Endothelial cell of umbilical vein (primary cell): ENCODE data around the gene LAMA5. TPM values are rescaled to one million over a fixed set of nuclear protein-coding genes. Genes with fewer than 3 reads are reported as not detected.

ENCODE experiments used
- BruUV-seq: library from RNA; stranded (reverse); fragments of 400-500 nt; replicated peaks from 2 replicates; lab custom pipeline; 2021; lab: Mats Ljungman, UMichigan
- CTCF ChIA-PET: fragments of 300-600, 350-600 bp; sonication (Branson Sonifier 250); formaldehyde crosslinking; loops from one replicate; lab custom pipeline; 2021; ENCODE audit warnings: antibody characterized with exemption, inconsistent platforms; lab: Charles Lee
- POLR2A ChIA-PET: fragments of 300-600, 350-600 bp; sonication (Branson Sonifier 250); formaldehyde crosslinking; loops from one replicate; lab custom pipeline; 2021; ENCODE audit warnings: antibody characterized with exemption, inconsistent platforms; lab: Charles Lee
- DNase-seq: peaks from one replicate; pipeline ENCODE4 v3.0.0-alpha.2; 2011; ENCODE audit warnings: low read depth, low spot score
- FAIRE-seq: peaks from 2 replicates; lab custom pipeline; 2011; peaks lifted over from hg19 to GRCh38; lab: Jason Lieb, UNC
- H2AFZ ChIP-seq: 2 replicates; pipeline ENCODE4 v1.6.0; 2012; ENCODE audit warnings: low read depth, low read length, control low read depth, inconsistent platforms
- H3K27ac ChIP-seq: 2 replicates; pipeline ENCODE4 v1.5.1; 2011; ENCODE audit warnings: low read depth, mild to moderate bottlenecking, control low read depth, low read length, moderate library complexity; ENCODE audit not compliant: insufficient read depth
- H3K27me3 ChIP-seq, 2 experiments: 2 replicates each; pipeline versions ENCODE4 v1.6.0 to v1.6.1; 2011; ENCODE audit warnings: low read length in 2 of 2, mixed read lengths in 1 of 2; ENCODE audit not compliant: control insufficient read depth in 2 of 2, insufficient read depth in 2 of 2
- H3K36me3 ChIP-seq, 2 experiments: 2 replicates in 1 of 2; 3 replicates in 1 of 2; pipeline ENCODE4 v1.5.1; 2011; ENCODE audit warnings: low read length in 2 of 2, mild to moderate bottlenecking in 1 of 2, moderate library complexity in 1 of 2; ENCODE audit not compliant: control insufficient read depth in 2 of 2, insufficient read depth in 2 of 2; ENCODE audit errors: extremely low read depth in 1 of 2
- H3K4me1 ChIP-seq: 3 replicates; pipeline ENCODE4 v1.5.1; 2011; ENCODE audit warnings: mild to moderate bottlenecking, low read length; ENCODE audit not compliant: control insufficient read depth, insufficient read depth; ENCODE audit errors: extremely low read depth
- H3K4me2 ChIP-seq: 2 replicates; pipeline ENCODE4 v1.6.1; 2011; ENCODE audit warnings: low read length, control low read depth, mixed read lengths; ENCODE audit not compliant: insufficient read depth
- H3K4me3 ChIP-seq, 3 experiments: fragments of 200-600 bp in 1 of 3; sonication (generic), shearing (Covaris generic) in 1 of 3; replicated peaks in 1 of 3; 2 replicates each; pipeline ENCODE4 v1.5.1; 2011 to 2016; ENCODE audit warnings: control low read depth in 3 of 3, low read length in 3 of 3, mild to moderate bottlenecking in 2 of 3, inconsistent platforms in 1 of 3, low read depth in 1 of 3, moderate library complexity in 1 of 3; ENCODE audit not compliant: insufficient read depth in 1 of 3
- H3K79me2 ChIP-seq: 2 replicates; pipeline ENCODE4 v1.6.0; 2012; ENCODE audit warnings: low read length, inconsistent platforms; ENCODE audit not compliant: control insufficient read depth, insufficient read depth
- H3K9ac ChIP-seq: replicated peaks from 2 replicates; pipeline ENCODE3; 2011; ENCODE audit warnings: low read length, control low read depth; ENCODE audit not compliant: insufficient read depth; ENCODE audit errors: extremely low read depth
- H3K9me1 ChIP-seq: replicated peaks from 3 replicates; pipeline ENCODE4 v1.6.0; 2011; ENCODE audit warnings: mild to moderate bottlenecking, low read length; ENCODE audit not compliant: control insufficient read depth, insufficient read depth; ENCODE audit errors: extremely low read depth
- H3K9me3 ChIP-seq: replicated peaks from 2 replicates; pipeline ENCODE4 v1.5.1; 2012; ENCODE audit warnings: low read length, inconsistent platforms; ENCODE audit not compliant: control insufficient read depth, insufficient read depth
- H4K20me1 ChIP-seq: replicated peaks from 2 replicates; pipeline ENCODE3; 2011; ENCODE audit warnings: mild to moderate bottlenecking, low read length; ENCODE audit not compliant: control insufficient read depth, insufficient read depth; ENCODE audit errors: extremely low read depth
- EZH2 ChIP-seq: IDR thresholded peaks from 2 replicates; pipeline ENCODE4 v1.6.1; 2012; ENCODE audit warnings: borderline replicate concordance, low read depth, mild to moderate bottlenecking, moderate library complexity, low read length, inconsistent platforms; ENCODE audit not compliant: severe bottlenecking
- FOS ChIP-seq: IDR thresholded peaks from 2 replicates; pipeline ENCODE4 v1.6.1; 2011; ENCODE audit warnings: mild to moderate bottlenecking, low read length, moderate library complexity, borderline replicate concordance; ENCODE audit not compliant: insufficient read depth
- GATA2 ChIP-seq: IDR thresholded peaks from 2 replicates; pipeline ENCODE4 v1.7.0; 2011; ENCODE audit warnings: low read depth, mild to moderate bottlenecking, moderate library complexity, mixed read lengths, low read length; ENCODE audit not compliant: insufficient read length, insufficient read depth
- JUN ChIP-seq: IDR thresholded peaks from 2 replicates; pipeline ENCODE4 v1.6.1; 2011; ENCODE audit warnings: borderline replicate concordance, low read depth; ENCODE audit not compliant: insufficient read length, insufficient read depth
- MYC ChIP-seq: IDR thresholded peaks from one replicate; pipeline ENCODE4 v1.6.1; 2011; ENCODE audit warnings: mild to moderate bottlenecking, low read depth, low read length
- POLR2A ChIP-seq: IDR thresholded peaks from 2 replicates; pipeline ENCODE4 v1.6.1; 2012; ENCODE audit warnings: low read depth, mild to moderate bottlenecking, control low read depth, low read length
- POLR2AphosphoS5 ChIP-seq: IDR thresholded peaks from 2 replicates; pipeline ENCODE4 v1.6.1; 2012; ENCODE audit warnings: low read depth, mild to moderate bottlenecking, control low read depth, low read length, moderate library complexity; ENCODE audit not compliant: insufficient read depth
- dilution Hi-C: fragments of 300-500 bp; cut with MboI; formaldehyde crosslinking; loops from one replicate; pipeline ENCODE4 v1.15.0; 2019; ENCODE audit warnings: low sequenced_read_pairs; ENCODE audit not compliant: extremely low pct_ligation_motif_present
- intact Hi-C: fragments of 100-400 bp; cut with micrococcal nuclease; formaldehyde crosslinking; loops from one replicate; pipeline ENCODE4 v1.10.0; 2022
- polyA plus RNA-seq, 4 experiments: library from polyadenylated mRNA; depleted of rRNA in 3 of 4; stranded (reverse) in 3 of 4; unstranded in 1 of 4; fragments of >200 nt; gene quantifications; 2 replicates each; pipeline versions ENCODE4 v1.2.1 to v1.2.3, GENCODE V29; 2011 to 2012; ENCODE audit warnings: missing spikeins in 1 of 4
- total RNA-seq: library from RNA; stranded (reverse); gene quantifications from 2 replicates; pipeline ENCODE4 v1.2.3, GENCODE V29; 2021
- TF ChIP-seq, protein P1 (sequence below), 2 donors: IDR thresholded peaks; 1 replicate in 1 of 2; 2 replicates in 1 of 2; pipeline ENCODE4 v1.5.1; 2011; ENCODE audit warnings: low read length in 2 of 2, mild to moderate bottlenecking in 2 of 2, moderate library complexity in 2 of 2, control low read depth in 1 of 2, inconsistent platforms in 1 of 2, low read depth in 1 of 2; ENCODE audit not compliant: insufficient read depth in 1 of 2; ENCODE audit errors: extremely low read depth in 1 of 2
- TF ChIP-seq, protein P2 (sequence below): IDR thresholded peaks from 2 replicates; pipeline ENCODE4 v1.6.1; 2011; ENCODE audit not compliant: insufficient read depth, insufficient read length

The LAMA5 gene
- total and polyA plus RNA-seq, 2 donors (not counting 3 experiments of a cell fraction or from before 2014, with no cell fraction given): 24.0 to 145 TPM

DNA sequence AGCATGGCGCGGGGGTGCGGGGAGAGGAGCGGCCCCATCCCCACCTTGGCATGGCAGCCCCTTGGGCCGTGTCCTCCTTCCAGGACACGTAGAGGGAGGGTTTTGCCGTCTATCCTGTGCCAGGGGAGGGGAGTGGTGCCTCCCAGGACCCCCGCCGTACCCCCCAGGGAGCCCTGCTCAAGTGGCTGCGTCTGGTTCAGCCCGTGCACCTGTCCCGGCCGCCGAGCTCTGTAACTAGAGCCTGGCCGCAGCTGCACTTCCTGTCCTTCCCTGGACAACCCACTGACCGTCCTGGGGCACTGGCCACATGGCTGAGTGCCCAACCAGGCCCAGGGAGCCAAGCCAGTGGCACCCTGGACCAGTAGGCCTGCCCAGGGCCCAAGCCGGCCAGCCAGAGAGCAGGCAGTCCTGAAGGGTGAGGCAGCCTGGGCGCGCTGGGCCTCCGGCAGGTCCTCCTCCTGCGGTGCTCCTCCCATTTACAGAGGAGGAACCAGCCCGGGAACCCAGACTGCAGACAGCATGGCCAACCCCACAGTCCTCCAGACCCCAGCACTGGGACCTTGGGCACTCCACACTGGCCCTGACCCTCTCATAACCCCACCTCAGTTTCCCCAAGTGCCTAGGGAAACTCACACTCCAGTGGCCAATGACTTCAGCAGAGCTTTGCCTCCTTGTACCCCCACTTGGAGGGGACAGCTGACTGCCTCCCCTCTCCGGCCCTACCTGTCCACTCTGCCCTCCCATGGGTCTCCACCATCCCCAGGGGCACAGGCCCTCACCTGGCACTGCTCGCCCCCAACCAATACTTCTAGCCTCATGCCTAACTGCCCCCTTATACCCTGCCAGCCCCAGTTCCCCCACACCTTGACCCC is 8.7 kb downstream of the LAMA5 start:
- Histone ChIP-seq H3K4me1 (peaks cover 59% of the 10 kb centered on the region), H2AFZ (no peak overlapping the region), H3K36me3 (no peaks in the 10 kb centered on the region), H4K20me1 (no peaks in the 10 kb centered on the region), H3K27ac (peak overlapping the region; percentile 89), H3K4me3 (no peak overlapping the region), H3K9me1 (no peaks in the 10 kb centered on the region), H3K27me3 (no peaks in the 10 kb centered on the region), H3K9me3 (no peaks in the 10 kb centered on the region), H3K4me2 (peak overlapping the region; percentile 1), H3K9ac (peak overlapping the region; percentile 53), H3K79me2 (peaks cover 68% of the 10 kb centered on the region)
- intact Hi-C loops: loop anchor here (1.0 to 5.0 kb wide), 4 partner anchors 24 to 436 kb away; partner anchors contain the start of gene ADRM1
- TF ChIP-seq POLR2AphosphoS5: peak; percentile 49
- peak; percentile 34 for TF ChIP-seq POLR2A
- no peak for TF ChIP-seq FOS
- CTCF ChIA-PET: interaction anchor here (1.7 to 5.0 kb wide), 4 partner anchors 10 to 56 kb away, joined by 3 to 50 read pairs (median 20); partner anchors contain the start of gene LAMA5
- DNase-seq (peak; percentile 65), FAIRE-seq (peak; percentile 77)
- dilution Hi-C loops: no loop called here
- no TSS peak for BruUV-seq
- POLR2A ChIA-PET: interaction anchor here (1.0 to 1.2 kb wide), 2 partner anchors 28 to 53 kb away, joined by 3 to 8 read pairs; partner anchors contain the start of gene RPS21

DNA sequence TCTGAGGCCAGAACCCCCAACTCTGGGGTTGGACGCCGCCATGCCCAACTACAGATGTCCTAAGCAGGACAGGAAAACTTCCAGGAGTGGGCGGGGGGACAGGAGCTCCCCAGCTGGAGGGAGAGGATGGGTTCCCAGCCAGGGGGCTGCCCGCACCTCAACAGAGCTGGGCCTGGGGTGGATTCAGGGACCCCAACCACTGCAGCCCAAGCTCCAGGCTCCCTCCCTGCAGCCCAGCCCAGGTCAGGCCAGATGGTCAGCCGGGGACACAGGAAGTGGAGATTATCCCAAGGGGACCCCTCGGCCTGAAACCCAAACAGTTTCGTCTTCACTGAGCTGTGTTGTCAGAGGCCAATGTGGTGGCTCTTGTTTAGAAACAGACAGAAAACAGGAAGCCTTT is 9.4 kb downstream of the LAMA5 start:
- POLR2A ChIA-PET: interaction anchor here (1.0 kb wide), 1 partner anchor 29 kb away, joined by 8 read pairs; the partner anchor contains the start of gene RPS21
- BruUV-seq: no TSS peak
- intact Hi-C loops (loop anchor here (1.0 to 5.0 kb wide), 4 partner anchors 8 to 48 kb away; no protein-coding TSS in a partner anchor), dilution Hi-C loops (no loop called here)
- Histone ChIP-seq H3K9me1 (no peaks in the 10 kb centered on the region), H3K4me2 (peak overlapping the region; percentile 7), H3K4me1 (peaks cover 53% of the 10 kb centered on the region), H3K36me3 (no peaks in the 10 kb centered on the region), H3K79me2 (peaks cover 67% of the 10 kb centered on the region), H3K4me3 (no peak overlapping the region), H3K9me3 (no peaks in the 10 kb centered on the region), H3K27me3 (no peaks in the 10 kb centered on the region), H2AFZ (no peak overlapping the region), H3K9ac (peak overlapping the region; percentile 8), H4K20me1 (no peaks in the 10 kb centered on the region), H3K27ac (peak overlapping the region; percentile 89)
- TF ChIP-seq GATA2: no peak
- no peak for TF ChIP-seq JUN
- TF ChIP-seq MYC: no peak
- TF ChIP-seq, protein P1, sequence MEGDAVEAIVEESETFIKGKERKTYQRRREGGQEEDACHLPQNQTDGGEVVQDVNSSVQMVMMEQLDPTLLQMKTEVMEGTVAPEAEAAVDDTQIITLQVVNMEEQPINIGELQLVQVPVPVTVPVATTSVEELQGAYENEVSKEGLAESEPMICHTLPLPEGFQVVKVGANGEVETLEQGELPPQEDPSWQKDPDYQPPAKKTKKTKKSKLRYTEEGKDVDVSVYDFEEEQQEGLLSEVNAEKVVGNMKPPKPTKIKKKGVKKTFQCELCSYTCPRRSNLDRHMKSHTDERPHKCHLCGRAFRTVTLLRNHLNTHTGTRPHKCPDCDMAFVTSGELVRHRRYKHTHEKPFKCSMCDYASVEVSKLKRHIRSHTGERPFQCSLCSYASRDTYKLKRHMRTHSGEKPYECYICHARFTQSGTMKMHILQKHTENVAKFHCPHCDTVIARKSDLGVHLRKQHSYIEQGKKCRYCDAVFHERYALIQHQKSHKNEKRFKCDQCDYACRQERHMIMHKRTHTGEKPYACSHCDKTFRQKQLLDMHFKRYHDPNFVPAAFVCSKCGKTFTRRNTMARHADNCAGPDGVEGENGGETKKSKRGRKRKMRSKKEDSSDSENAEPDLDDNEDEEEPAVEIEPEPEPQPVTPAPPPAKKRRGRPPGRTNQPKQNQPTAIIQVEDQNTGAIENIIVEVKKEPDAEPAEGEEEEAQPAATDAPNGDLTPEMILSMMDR (IDR thresholded peaks at IDR 0.05; ENCODE audit: extremely low read depth in 1 of 2, insufficient read depth in 1 of 2, low read depth in 1 of 2, low read length in 2 of 2): no peak
- no peak for TF ChIP-seq EZH2
- TF ChIP-seq, protein P2, sequence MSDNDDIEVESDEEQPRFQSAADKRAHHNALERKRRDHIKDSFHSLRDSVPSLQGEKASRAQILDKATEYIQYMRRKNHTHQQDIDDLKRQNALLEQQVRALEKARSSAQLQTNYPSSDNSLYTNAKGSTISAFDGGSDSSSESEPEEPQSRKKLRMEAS: no peak
- no peak for TF ChIP-seq POLR2A
- TF ChIP-seq FOS: no peak
- CTCF ChIA-PET: interaction anchor here (1.7 to 5.0 kb wide), 4 partner anchors 11 to 56 kb away, joined by 3 to 50 read pairs (median 20); partner anchors contain the start of gene LAMA5
- DNase-seq: no peak
- FAIRE-seq: no peak
